Muscle layer of duodenum (tissue), 2 donors: ENCODE results near the gene LAMTOR2.
"Not testable (repeated sequence)": the region's sequence is repeated elsewhere in the genome, so short reads cannot be mapped to it uniquely, and the experiment has no call there.

Experiments used
- H3K27ac ChIP-seq: one replicate; pipeline ENCODE4 v1.7.0; 2013; ENCODE audit warnings: mild to moderate bottlenecking, low read length
- H3K27me3 ChIP-seq: one replicate; pipeline ENCODE4 v1.7.0; 2013; ENCODE audit warnings: low read depth, mild to moderate bottlenecking, control low read depth, low read length
- H3K36me3 ChIP-seq, 2 donors: one replicate each; pipeline ENCODE4 v1.7.0; 2013; ENCODE audit warnings: low read length in 2 of 2, control low read depth in 1 of 2, mild to moderate bottlenecking in 1 of 2; ENCODE audit not compliant: insufficient read depth in 2 of 2, control insufficient read depth in 1 of 2
- H3K4me1 ChIP-seq, 2 donors: one replicate each; pipeline ENCODE4 v1.7.0; 2013; ENCODE audit warnings: low read length in 2 of 2, mild to moderate bottlenecking in 2 of 2, control low read depth in 1 of 2, moderate library complexity in 1 of 2; ENCODE audit not compliant: insufficient read depth in 2 of 2, control insufficient read depth in 1 of 2
- H3K4me3 ChIP-seq, 2 donors: one replicate each; pipeline ENCODE4 v1.7.0; 2013; ENCODE audit warnings: low read length in 2 of 2, low read depth in 1 of 2, mild to moderate bottlenecking in 1 of 2
- H3K9me3 ChIP-seq, 2 donors: one replicate each; pipeline ENCODE4 v1.7.0; 2013; ENCODE audit warnings: low read length in 2 of 2, control low read depth in 1 of 2, mild to moderate bottlenecking in 1 of 2; ENCODE audit not compliant: control insufficient read depth in 1 of 2
- donor health status: healthy.

The LAMTOR2 gene

DNA sequence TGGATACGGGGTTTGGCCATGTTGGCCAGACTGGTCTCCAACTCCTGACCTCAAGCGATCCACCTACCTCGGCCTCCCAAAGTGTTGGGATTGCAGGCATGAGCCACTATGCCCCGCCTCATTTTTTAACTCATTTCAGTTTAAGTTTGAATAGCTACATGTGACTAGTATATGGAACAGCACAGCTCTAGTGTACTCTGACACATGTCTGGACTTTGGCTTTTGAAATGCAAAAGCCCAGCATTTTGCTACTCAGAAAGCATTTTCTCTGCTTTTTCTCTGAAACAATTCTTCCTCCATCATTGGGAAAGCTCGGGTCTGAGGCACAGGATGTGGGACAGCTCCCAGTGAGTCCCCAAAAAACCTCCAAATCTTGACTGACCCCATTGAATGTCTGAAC lies 29.8 kb upstream of the LAMTOR2 start:
- H3K36me3 ChIP-seq: no peaks in the 10 kb centered on the region
- H3K27ac ChIP-seq: no peak overlapping the region
- no peaks in the 10 kb centered on the region for H3K9me3 ChIP-seq
- H3K4me3 ChIP-seq: no peak overlapping the region
- peaks cover 4 to 5% of the 10 kb centered on the region in 2 donors for H3K4me1 ChIP-seq
- no peaks in the 10 kb centered on the region for H3K27me3 ChIP-seq

- Histone ChIP-seq H3K36me3 (no peaks in the 10 kb centered on the region), H3K9me3 (no peaks in the 10 kb centered on the region), H3K27me3 (no peaks in the 10 kb centered on the region), H3K27ac (no peak overlapping the region), H3K4me1 (no peaks in the 10 kb centered on the region), H3K4me3 (no peak overlapping the region)
Measured at GRCh38 chr1:156025876-156026275, 28.7 kb upstream of the LAMTOR2 start.

DNA sequence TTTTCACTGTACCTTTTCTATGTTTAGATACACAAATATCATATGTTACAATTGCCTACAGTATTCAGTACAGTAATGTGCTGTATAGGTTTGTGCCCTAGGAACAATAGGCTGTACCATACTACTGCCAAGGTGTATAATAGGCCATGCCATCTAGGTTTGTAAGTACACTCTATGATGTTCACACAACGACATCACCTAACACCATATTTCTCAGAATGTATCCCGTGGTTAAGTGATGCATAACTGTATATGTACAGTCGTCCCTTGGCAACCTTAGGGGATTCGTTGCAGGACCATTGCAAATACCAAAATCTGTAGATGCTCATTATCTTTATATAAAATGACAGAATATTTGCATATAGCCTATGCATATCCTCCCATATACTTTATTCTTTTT lies 28.0 kb upstream of the LAMTOR2 start:
- H3K27me3 ChIP-seq: no peaks in the 10 kb centered on the region
- H3K27ac ChIP-seq: no peak overlapping the region
- H3K9me3 ChIP-seq: no peaks in the 10 kb centered on the region
- H3K4me1 ChIP-seq: no peaks in the 10 kb centered on the region
- H3K36me3 ChIP-seq: no peaks in the 10 kb centered on the region
- H3K4me3 ChIP-seq: no peak overlapping the region

DNA sequence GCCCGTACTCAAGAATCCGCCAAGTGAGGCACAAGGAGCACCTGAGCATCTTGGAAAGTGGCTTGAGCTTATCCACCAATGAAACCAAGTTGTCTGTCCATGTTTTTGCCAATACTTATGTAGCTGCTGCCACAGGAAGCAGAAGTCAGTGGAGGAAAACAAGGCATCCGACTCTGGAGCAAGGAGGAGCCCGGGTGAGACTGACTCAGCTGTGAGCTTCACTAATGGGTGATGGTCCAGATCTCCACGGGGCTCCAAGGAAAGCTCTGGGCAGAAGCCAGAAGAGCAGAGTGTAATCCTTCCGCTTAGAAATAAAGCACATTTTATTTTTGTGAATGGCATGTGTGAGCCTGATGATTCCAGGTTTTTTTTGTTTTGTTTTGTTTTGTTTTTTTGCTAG lies 21.6 kb upstream of the LAMTOR2 start:
- Histone ChIP-seq H3K27me3 (no peaks in the 10 kb centered on the region), H3K4me1 (no peaks in the 10 kb centered on the region), H3K4me3 (no peak overlapping the region), H3K9me3 (no peaks in the 10 kb centered on the region), H3K27ac (no peak overlapping the region), H3K36me3 (peaks cover 0 to 11% of the 10 kb centered on the region in 2 donors)

DNA sequence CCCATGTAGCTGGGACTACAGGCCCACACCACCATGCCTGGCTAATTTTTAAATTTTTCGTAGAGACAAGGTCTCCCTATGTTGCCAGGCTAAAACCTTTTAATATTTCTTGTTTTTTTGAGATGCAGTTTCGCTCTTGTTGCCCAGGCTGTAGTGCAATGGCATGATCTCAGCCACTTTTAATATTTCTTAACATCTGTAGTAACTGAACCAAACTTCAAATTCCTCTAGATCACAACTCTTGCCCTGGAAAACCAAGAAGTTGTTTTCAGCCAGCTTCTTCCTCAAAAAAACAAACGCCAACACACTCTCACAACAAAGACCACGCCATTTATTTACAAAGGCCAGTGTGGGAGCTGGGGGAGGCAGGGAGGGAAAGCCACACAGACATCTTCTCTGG lies 19.6 kb upstream of the LAMTOR2 start:
- not testable (repeated sequence) for H3K27me3 ChIP-seq, H3K27ac ChIP-seq, H3K4me3 ChIP-seq, H3K9me3 ChIP-seq, H3K4me1 ChIP-seq
- H3K36me3 ChIP-seq: peaks cover 0 to 12% of the 10 kb centered on the region in 2 donors

- H3K27ac ChIP-seq: no peak overlapping the region
- no peak overlapping the region for H3K4me3 ChIP-seq
- no peaks in the 10 kb centered on the region for H3K4me1 ChIP-seq
- no peaks in the 10 kb centered on the region for H3K9me3 ChIP-seq
- peaks cover 20 to 52% of the 10 kb centered on the region in 2 donors for H3K36me3 ChIP-seq
- no peaks in the 10 kb centered on the region for H3K27me3 ChIP-seq
Measured at GRCh38 chr1:156042828-156043227, 11.8 kb upstream of the LAMTOR2 start.

GRCh38 chr1:156045076-156045475 lies 9.5 kb upstream of the LAMTOR2 start:
- Histone ChIP-seq H3K4me3 (no peak overlapping the region), H3K27ac (no peak overlapping the region), H3K27me3 (no peaks in the 10 kb centered on the region), H3K9me3 (no peaks in the 10 kb centered on the region), H3K4me1 (no peaks in the 10 kb centered on the region), H3K36me3 (peaks cover 27 to 61% of the 10 kb centered on the region in 2 donors)

DNA sequence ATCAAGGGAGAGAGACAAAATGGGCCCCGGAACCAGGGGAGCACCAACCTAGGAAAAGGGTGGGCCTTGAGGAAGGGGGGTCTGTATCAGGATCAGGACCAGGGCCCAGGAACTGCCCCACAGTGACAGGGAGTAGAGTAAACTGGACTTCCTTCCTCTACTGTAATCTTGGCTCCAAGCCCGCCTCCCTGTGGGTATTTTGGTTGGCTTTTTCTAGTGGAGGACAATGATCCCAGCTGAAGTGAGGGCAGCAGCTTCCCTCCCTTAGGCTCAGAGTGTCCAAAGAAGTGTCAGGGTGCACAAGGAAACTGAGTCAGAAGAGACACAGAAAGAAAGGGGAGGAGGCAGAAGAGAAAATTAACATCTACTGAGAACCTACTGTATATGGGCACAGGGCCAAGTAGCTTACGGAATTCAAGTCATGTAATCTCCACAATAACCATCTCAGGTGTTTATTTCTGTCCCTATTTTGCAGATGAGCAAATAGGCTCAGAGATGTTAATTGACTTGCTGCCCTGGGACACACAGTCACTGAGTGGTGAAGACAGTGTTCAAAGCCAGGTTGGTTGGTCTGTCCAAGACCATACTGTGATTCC lies 5.8 kb upstream of the LAMTOR2 start:
- H3K27ac ChIP-seq: no peak overlapping the region
- peaks cover 0 to 5% of the 10 kb centered on the region in 2 donors for H3K4me1 ChIP-seq
- no peak overlapping the region for H3K4me3 ChIP-seq
- H3K36me3 ChIP-seq: peaks cover 15 to 41% of the 10 kb centered on the region in 2 donors
- no peaks in the 10 kb centered on the region for H3K27me3 ChIP-seq
- H3K9me3 ChIP-seq: no peaks in the 10 kb centered on the region

DNA sequence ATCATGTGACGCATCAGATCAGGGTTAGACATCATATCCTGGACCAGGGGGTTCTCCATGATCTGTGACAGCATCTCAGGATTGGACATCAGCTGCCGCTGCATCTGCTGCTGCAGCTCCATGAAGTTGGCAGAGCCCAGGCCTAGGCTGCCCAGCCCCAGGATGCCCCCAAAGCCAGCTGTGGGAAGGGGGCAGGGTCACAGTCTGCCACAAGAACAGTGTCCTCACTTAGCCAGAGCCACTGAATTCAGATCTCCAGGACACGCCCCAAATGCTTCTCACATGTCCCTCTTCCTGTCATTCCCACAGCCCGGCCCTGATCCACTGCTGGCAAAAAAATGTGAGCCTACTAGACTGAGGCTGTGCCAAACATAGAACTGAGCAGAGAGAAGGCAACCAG lies 4.2 kb upstream of the LAMTOR2 start:
- Histone ChIP-seq H3K4me1 (peaks cover 0 to 9% of the 10 kb centered on the region in 2 donors), H3K36me3 (peaks cover 7 to 33% of the 10 kb centered on the region in 2 donors), H3K27ac (no peak overlapping the region), H3K4me3 (no peak overlapping the region), H3K9me3 (no peaks in the 10 kb centered on the region), H3K27me3 (no peaks in the 10 kb centered on the region)

DNA sequence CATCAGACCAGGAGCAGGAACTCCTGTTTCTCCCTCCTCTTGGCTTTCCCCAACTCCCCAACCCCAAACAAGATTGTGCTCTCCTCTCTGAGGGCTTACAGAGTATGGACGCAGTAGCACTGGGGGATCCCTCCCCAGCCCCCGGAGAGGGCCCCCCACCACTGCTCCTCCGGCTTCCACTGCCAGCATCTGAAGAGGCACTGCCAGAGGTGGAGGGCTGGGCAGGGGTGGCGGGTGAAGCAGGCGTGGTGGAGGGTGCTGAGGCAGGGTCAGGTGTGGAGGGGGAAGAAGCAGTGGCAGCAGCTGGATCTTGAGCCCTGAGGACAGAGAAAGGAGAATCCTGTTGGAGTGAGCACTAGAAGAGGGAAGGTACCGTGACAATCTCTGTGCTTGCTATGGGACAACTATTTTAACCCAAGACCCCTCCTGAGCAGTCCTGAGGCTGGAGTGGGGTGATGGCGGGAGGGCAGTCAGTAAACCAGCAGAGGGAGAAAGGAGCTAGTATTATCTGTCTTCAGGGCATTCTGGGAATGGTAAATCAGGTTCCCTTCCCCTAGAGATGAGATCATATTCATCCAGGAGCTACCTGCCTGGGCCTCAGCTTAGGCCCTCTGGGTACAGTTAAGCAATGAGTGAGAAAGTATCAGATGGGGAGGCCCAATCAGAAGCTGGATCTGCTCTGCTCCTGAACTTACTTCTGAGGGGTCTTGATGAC lies 3.4 kb upstream of the LAMTOR2 start:
- H3K27ac ChIP-seq: no peak overlapping the region
- H3K4me3 ChIP-seq: no peak overlapping the region
- H3K36me3 ChIP-seq: peaks cover 7 to 33% of the 10 kb centered on the region in 2 donors
- H3K9me3 ChIP-seq: no peaks in the 10 kb centered on the region
- no peaks in the 10 kb centered on the region for H3K27me3 ChIP-seq
- peaks cover 0 to 17% of the 10 kb centered on the region in 2 donors for H3K4me1 ChIP-seq

GRCh38 chr1:156052862-156053767 lies 1.5 kb upstream of the LAMTOR2 start:
- H3K9me3 ChIP-seq: no peaks in the 10 kb centered on the region
- peak overlapping the region; percentile 62 to 96 for H3K4me3 ChIP-seq
- no peak overlapping the region for H3K27ac ChIP-seq
- peaks cover 5 to 24% of the 10 kb centered on the region in 2 donors for H3K36me3 ChIP-seq
- H3K27me3 ChIP-seq: no peaks in the 10 kb centered on the region
- H3K4me1 ChIP-seq: peaks cover 0 to 17% of the 10 kb centered on the region in 2 donors
